ENCODE data around the gene TNIK. TPM values are rescaled to one million over a fixed set of nuclear protein-coding genes. Genes with fewer than 3 reads are reported as not detected.

Gene TNIK
- total RNA-seq, 1 experiment from 2014 or later: 22.4 TPM

DNA sequence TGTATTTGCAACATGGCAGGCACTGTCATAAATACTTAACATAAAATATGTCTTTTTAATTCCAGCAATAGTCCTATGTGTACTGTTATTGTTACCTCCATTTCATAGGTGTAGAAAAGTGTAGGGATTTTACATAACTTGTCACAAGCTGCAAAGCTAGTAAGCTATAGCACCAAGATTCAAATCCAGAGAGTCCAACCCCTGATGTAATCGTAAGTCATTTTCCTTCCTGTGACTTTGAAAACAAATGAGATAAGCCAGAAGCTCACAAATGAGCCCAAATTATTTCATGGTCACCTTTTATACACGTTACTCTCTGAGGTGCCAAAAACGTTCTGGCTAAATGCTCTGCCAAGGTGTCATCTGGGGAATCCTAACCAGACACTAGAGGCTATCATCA, 23.8 kb downstream of the TNIK start:
- no peaks in the 10 kb centered on the region for H3K36me3 Mint-ChIP-seq (ENCODE audit: insufficient read depth, unreplicated experiment)
- intact Hi-C loops (cut with micrococcal nuclease; ENCODE audit: unreplicated experiment): no loop called here
- H3K4me3 ChIP-seq (ENCODE audit: low read depth, low read length): no peak overlapping the region
- no peaks in the 10 kb centered on the region for H3K4me1 ChIP-seq
- POLR2A ChIA-PET: no interaction called here
- H3K36me3 ChIP-seq (ENCODE audit: control insufficient read depth, insufficient read depth, low read length): no peaks in the 10 kb centered on the region
- no peak overlapping the region for H3K4me3 Mint-ChIP-seq (ENCODE audit: unreplicated experiment)
- no peaks in the 10 kb centered on the region for H3K27me3 Mint-ChIP-seq (ENCODE audit: insufficient read depth, unreplicated experiment)
- DNase-seq: no peak
- no peaks in the 10 kb centered on the region for H3K4me1 Mint-ChIP-seq (ENCODE audit: low read depth, unreplicated experiment)
- H3K9me3 Mint-ChIP-seq (ENCODE audit: unreplicated experiment): no peaks in the 10 kb centered on the region
- no peak overlapping the region for H3K27ac Mint-ChIP-seq (ENCODE audit: unreplicated experiment)
- BruUV-seq (replicated peaks): no TSS peak
- TF ChIP-seq, protein P1, sequence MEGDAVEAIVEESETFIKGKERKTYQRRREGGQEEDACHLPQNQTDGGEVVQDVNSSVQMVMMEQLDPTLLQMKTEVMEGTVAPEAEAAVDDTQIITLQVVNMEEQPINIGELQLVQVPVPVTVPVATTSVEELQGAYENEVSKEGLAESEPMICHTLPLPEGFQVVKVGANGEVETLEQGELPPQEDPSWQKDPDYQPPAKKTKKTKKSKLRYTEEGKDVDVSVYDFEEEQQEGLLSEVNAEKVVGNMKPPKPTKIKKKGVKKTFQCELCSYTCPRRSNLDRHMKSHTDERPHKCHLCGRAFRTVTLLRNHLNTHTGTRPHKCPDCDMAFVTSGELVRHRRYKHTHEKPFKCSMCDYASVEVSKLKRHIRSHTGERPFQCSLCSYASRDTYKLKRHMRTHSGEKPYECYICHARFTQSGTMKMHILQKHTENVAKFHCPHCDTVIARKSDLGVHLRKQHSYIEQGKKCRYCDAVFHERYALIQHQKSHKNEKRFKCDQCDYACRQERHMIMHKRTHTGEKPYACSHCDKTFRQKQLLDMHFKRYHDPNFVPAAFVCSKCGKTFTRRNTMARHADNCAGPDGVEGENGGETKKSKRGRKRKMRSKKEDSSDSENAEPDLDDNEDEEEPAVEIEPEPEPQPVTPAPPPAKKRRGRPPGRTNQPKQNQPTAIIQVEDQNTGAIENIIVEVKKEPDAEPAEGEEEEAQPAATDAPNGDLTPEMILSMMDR (IDR thresholded peaks at IDR 0.05; ENCODE audit: insufficient read depth in 1 of 2, low read depth in 1 of 2, low read length in 1 of 2, severe bottlenecking in 1 of 2, unreplicated experiment in 1 of 2): no peak
- no peaks in the 10 kb centered on the region for H3K27me3 ChIP-seq (replicated peaks; ENCODE audit: control insufficient read depth, insufficient read depth, low read length)
- CTCF ChIA-PET: no interaction called here
- H3K9me3 ChIP-seq: no peaks in the 10 kb centered on the region

DNA sequence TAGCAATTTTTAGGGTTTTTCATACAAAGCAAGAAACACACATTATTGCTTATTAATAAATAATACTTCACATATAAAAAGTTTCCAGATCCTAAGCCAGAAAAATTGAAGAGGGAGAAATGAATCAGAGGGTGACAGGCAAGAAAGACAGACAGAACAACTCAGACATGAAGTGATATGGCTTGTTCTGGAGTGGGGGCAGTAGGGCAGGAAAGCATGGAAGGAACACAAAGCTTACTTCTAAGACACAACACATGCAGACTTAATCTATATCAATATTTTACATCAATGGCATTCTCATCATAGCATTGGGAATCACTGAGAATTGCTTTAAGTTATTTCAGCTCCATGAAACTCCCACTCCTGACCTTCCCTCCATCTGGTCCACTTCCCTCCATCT, 24.4 kb downstream of the TNIK start:
- Mint-ChIP-seq H3K4me1 (ENCODE audit: low read depth, unreplicated experiment) (no peaks in the 10 kb centered on the region), H3K27me3 (ENCODE audit: insufficient read depth, unreplicated experiment) (no peaks in the 10 kb centered on the region), H3K4me3 (ENCODE audit: unreplicated experiment) (no peak overlapping the region), H3K27ac (ENCODE audit: unreplicated experiment) (no peak overlapping the region), H3K36me3 (ENCODE audit: insufficient read depth, unreplicated experiment) (no peaks in the 10 kb centered on the region), H3K9me3 (ENCODE audit: unreplicated experiment) (no peaks in the 10 kb centered on the region)
- no peak for DNase-seq
- no peaks in the 10 kb centered on the region for H3K9me3 ChIP-seq
- H3K27me3 ChIP-seq (replicated peaks; ENCODE audit: control insufficient read depth, insufficient read depth, low read length): no peaks in the 10 kb centered on the region
- no peaks in the 10 kb centered on the region for H3K36me3 ChIP-seq (ENCODE audit: control insufficient read depth, insufficient read depth, low read length)
- intact Hi-C loops (cut with micrococcal nuclease; ENCODE audit: unreplicated experiment): no loop called here
- ChIA-PET CTCF (no interaction called here), POLR2A (no interaction called here)
- no peak overlapping the region for H3K4me3 ChIP-seq (ENCODE audit: low read depth, low read length)
- H3K4me1 ChIP-seq: no peaks in the 10 kb centered on the region
- TF ChIP-seq, protein P1 (IDR thresholded peaks at IDR 0.05; ENCODE audit: insufficient read depth in 1 of 2, low read depth in 1 of 2, low read length in 1 of 2, severe bottlenecking in 1 of 2, unreplicated experiment in 1 of 2): no peak
- BruUV-seq (replicated peaks): no TSS peak

DNA sequence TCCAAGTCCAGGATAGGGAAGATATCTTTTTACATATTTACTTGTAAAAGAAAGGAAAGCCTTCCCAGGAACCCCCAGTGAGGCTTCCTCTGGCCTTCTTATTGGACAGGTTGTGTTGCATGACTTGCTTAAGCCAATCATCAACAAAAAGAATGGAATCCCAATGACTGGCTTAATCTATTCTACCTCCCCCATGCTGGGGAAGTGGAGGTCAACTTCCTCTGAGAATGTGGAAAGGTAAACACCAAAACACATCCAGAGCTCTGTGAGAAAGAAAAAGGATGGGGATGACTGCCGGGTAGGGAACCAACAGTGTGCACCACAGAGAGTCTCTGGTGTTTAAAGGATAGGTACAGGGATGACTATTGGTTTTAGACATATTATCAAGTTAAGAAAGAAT, 25.1 kb downstream of the TNIK start:
- TF ChIP-seq, protein P1 (IDR thresholded peaks at IDR 0.05; ENCODE audit: insufficient read depth in 1 of 2, low read depth in 1 of 2, low read length in 1 of 2, severe bottlenecking in 1 of 2, unreplicated experiment in 1 of 2): no peak
- H3K4me3 ChIP-seq (ENCODE audit: low read depth, low read length): no peak overlapping the region
- CTCF ChIA-PET: no interaction called here
- no peaks in the 10 kb centered on the region for H3K27me3 ChIP-seq (replicated peaks; ENCODE audit: control insufficient read depth, insufficient read depth, low read length)
- no peaks in the 10 kb centered on the region for H3K4me1 ChIP-seq
- no peak overlapping the region for H3K27ac Mint-ChIP-seq (ENCODE audit: unreplicated experiment)
- H3K36me3 Mint-ChIP-seq (ENCODE audit: insufficient read depth, unreplicated experiment): no peaks in the 10 kb centered on the region
- H3K27me3 Mint-ChIP-seq (ENCODE audit: insufficient read depth, unreplicated experiment): no peaks in the 10 kb centered on the region
- intact Hi-C loops (cut with micrococcal nuclease; ENCODE audit: unreplicated experiment): no loop called here
- H3K9me3 ChIP-seq: no peaks in the 10 kb centered on the region
- no peaks in the 10 kb centered on the region for H3K9me3 Mint-ChIP-seq (ENCODE audit: unreplicated experiment)
- H3K4me3 Mint-ChIP-seq (ENCODE audit: unreplicated experiment): no peak overlapping the region
- BruUV-seq (replicated peaks): no TSS peak
- H3K4me1 Mint-ChIP-seq (ENCODE audit: low read depth, unreplicated experiment): no peaks in the 10 kb centered on the region
- POLR2A ChIA-PET: no interaction called here
- H3K36me3 ChIP-seq (ENCODE audit: control insufficient read depth, insufficient read depth, low read length): no peaks in the 10 kb centered on the region
- no peak for DNase-seq

All from Caco-2 (cell line).